ENCODE results near the gene HOATZ. TPM values are rescaled to one million over a fixed set of nuclear protein-coding genes. Genes with fewer than 3 reads are reported as not detected.

HOATZ gene
- polyA plus RNA-seq, 3 donors, result 0.08 to 0.22 (median 0.13) TPM

DNA sequence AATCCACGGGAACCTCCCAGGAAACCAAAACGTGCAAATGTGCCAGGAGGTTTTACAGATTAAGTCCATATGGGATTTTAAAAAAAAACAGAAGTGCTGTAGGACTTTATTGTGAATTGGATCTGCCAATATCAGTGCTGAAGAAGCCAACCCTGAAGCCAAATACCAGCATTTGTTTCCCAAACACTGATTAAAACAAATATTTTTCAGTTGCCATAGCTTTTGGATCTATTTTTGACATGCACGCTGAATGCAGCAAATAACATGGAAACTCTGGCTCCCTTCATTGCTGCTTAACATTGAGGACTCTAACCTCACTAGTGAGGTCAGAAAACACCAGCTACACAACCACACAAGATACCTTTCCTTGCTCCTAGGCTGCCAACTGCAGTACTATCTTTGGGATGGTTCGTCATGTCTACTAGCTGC is 59.3 kb downstream of the HOATZ start:
- DNase-seq (ENCODE audit: low read depth in 3 of 3, low spot score in 2 of 3), result no peak

DNA sequence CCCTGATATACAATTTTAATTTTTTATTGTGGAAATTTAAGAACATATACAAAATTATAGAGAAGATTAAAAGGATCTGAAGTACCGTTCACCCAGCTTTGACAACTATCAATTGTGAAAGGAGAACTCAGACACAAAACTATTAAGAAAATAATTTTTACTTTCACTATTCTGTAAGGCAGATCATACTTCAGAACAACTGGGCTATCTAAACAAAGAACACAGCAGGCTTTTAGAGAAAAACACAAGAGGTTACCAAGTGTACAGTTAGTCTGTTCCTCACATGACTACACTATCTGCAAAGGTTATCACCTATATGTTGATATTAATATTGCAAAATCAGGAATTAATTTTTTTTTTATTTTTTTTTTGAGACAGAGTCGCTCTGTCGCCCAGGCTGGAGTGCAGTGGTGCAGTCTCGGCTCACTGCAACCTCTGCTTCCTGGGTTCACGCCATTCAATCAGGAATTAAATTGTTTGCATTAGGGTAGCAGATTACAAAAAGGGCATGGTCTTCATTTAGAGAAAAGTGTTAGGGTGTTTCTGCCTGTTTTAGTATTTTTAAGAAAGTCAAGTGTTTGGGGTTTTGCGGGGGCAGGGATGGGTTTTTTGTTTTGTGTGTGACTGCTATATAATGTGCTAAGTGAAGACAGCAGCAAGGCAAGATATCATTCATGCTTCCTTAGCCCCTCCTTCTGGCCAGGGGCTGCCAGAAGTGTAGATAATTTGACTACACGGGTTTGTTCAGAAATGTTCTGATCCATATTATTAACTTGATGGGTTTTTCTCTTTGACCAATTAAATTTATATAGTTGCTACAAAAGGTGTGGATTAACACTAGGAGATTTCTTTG is 60.0 kb downstream of the HOATZ start:
- DNase-seq (ENCODE audit: low read depth in 3 of 3, low spot score in 2 of 3), result no peak

DNA sequence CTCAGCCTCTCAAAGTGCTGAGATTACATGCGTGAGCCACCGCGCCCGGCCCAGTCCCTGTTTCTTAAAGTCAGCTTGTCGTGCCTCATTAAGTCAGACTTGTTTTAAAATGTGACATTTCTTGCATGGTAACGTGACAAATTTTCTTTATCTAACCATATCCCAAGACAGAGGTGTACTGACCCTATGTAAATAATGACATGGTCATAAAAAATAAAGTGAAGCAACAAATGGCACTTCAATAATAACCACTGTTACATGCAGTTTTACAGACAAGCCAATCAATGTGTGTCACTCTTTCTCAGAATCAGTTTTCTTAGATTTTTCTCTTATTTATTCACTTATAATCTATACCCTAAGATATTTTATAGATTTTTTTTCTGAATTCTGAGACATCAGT is 61.2 kb downstream of the HOATZ start:
- no peak for DNase-seq (ENCODE audit: low read depth in 3 of 3, low spot score in 2 of 3)

DNA sequence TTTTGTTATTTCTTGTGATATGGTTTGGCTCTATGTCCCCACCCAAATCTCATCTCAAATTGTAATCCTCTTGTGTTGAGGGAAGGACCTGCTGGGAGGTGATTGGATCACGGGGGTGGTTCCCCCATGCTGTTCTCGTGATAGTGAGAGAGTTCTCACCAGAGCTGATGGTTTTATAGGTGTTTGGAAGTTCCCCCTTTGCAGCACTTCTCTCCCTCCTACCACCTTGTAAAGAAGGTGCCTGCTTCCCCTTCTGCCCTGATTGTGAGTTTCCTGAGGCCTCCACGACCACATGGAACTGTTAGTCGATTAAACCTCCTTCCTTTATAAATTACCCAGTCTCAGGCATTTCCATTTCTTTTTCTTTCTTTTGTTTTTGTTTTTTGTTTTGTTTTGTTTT is 63.2 kb downstream of the HOATZ start:
- DNase-seq (ENCODE audit: low read depth in 3 of 3, low spot score in 2 of 3), result no peak

DNA sequence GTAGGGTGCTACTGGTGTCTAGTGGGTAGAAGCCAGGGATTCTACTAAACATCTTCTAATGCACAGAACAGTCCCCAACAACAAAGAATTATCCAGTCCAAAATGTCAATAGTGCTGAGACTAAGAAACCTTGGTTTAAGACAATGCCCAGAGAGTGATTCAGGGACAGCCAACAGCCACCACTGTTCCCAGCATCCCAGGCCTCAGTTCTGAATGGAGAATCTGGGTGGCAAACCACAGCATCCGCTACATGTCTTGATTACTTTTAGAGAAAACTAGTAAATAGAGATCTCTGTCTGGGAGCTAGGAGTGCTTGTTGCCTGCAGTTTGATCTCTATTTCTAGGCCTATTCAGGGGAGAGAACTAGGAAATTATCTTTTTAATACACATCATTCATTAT is 66.8 kb downstream of the HOATZ start:
- DNase-seq (ENCODE audit: low read depth in 3 of 3, low spot score in 2 of 3), result no peak

DNA sequence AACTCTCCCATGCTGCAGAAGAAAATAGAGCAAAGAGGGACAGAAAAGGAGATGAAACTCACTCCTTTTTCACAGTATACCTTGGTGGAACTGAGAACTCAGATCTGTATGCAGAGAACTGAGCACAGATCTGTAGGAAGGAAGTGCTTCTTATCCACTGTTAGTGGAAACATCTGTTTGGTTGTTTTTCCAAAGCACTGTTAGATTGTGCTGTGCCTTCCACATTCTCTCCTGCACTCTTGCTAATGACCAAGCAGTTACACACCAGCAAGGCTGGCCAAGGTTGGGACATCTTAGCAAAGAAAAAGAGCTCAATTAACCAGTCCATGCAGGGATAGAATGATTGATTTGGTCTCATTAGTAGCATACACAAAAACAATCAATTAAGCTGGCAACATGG is 67.6 kb downstream of the HOATZ start:
- DNase-seq (ENCODE audit: low read depth in 3 of 3, low spot score in 2 of 3), result no peak

DNA sequence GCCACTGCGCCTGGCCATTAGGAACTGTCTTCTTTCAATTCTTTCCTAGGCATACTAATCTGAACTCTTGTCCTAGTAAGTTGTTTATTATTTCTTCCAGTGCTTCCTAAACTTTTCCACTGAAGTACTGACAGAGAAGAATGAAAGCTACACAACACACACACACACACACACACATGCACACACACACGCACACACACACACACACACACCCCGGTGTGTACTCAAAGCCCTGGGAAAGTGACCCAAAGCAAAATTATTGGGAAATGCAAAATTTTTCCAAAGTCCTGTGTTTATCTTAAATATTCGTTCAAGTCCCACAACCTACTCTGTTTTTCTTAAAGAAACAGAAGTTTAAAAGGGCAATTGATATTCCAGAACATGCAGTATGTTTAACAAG is 68.3 kb downstream of the HOATZ start:
- no peak for DNase-seq (ENCODE audit: low read depth in 3 of 3, low spot score in 2 of 3)

DNA sequence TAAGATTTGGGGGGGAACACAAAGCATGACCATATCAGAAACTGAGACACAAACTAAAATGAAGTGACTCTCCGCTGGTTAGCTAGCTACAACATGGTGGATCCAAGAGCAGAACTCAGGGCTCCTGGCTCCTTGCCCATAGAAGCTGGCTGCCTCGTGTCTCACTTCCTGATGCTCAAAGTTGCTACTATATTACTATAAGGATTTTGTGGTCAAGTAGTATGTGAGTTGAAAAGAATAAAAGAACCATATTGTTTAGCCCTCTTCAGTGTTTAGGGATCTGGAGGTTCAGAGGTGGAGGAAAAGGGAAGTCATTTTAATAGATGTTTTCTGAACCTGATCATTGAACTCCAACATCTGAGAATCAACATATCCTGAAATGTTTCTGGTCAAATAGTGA is 70.8 kb downstream of the HOATZ start:
- DNase-seq (ENCODE audit: low read depth in 3 of 3, low spot score in 2 of 3), result no peak

DNA sequence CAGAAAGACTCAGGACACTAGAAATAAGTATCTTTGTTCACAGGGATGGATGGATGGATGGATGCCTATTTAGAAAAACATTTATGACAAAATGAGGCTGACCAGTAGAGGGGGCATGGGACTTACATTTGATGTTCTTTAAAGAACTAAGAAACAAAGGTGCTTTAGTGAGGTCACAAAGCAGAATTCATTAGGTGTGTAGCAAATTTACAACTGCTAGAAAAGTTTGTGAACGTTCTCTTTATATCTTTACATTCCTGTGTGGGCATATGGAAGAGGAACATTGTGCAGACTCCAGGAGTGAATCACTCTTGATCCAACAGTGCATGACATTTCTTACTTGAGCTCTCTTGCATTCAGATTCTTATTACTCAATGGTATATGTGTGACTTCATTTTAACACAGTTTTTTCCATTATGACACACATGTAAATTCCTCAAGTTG is 71.8 kb downstream of the HOATZ start:
- no peak for DNase-seq (ENCODE audit: low read depth in 3 of 3, low spot score in 2 of 3)

Other genes with a start within 250 kb of the HOATZ start
- gene POU2AF3, start 216.2 kb upstream of the HOATZ start, polyA plus RNA-seq (ENCODE audit: insufficient read length in 3 of 3), result 1 to 10 TPM; 7.7 to 9.1 (median 8.9) TPM
- gene POU2AF1, start 135.5 kb upstream of the HOATZ start, polyA plus RNA-seq (ENCODE audit: insufficient read length in 3 of 3), result 1 to 10 TPM in 2 of 3 donors, under 1 TPM in 1; 0.61 to 1.4 (median 1.1) TPM
- gene BTG4, start 2.4 kb upstream of the HOATZ start, polyA plus RNA-seq (ENCODE audit: insufficient read length in 3 of 3), result not detected
- gene LAYN, start 25.9 kb downstream of the HOATZ start, polyA plus RNA-seq (ENCODE audit: insufficient read length in 3 of 3), result 1 to 10 TPM; 6.6 to 7.8 (median 7.0) TPM
- 10 to 100 TPM; 19.8 to 20.9 (median 20.5) TPM for gene SIK2, start 87.7 kb downstream of the HOATZ start, polyA plus RNA-seq (ENCODE audit: insufficient read length in 3 of 3)

Data from right renal cortex interstitium (tissue), 3 donors.